IMR-90 (cell line): ENCODE measurements around the gene ALS2CL. TPM values are rescaled to one million over a fixed set of nuclear protein-coding genes. Genes with fewer than 3 reads are reported as not detected.

Experiments used
- ATAC-seq: fragments of 200-7000 bp; cut with Tn5 transposase; 2 replicates; pipeline ENCODE4 v1.9.1; 2020; ENCODE audit warnings: low read depth, mild to moderate bottlenecking, moderate library complexity
- BruUV-seq: library from RNA; stranded (reverse); fragments of 400-500 nt; replicated peaks from 2 replicates; lab custom pipeline; 2021; lab: Mats Ljungman, UMichigan
- CTCF ChIA-PET: fragments of 300-600 bp; formaldehyde crosslinking; extraction: SDS; loops from one replicate; lab custom pipeline; 2021; ENCODE audit warnings: antibody characterized with exemption; lab: Yijun Ruan, JAX
- POLR2A ChIA-PET: fragments of 300-600 bp; sonication (Branson Sonifier 250); formaldehyde crosslinking; loops from one replicate; lab custom pipeline; 2022; ENCODE audit warnings: antibody characterized with exemption; ENCODE audit not compliant: unreplicated experiment; lab: Charles Lee
- DNase-seq: peaks from one replicate; pipeline ENCODE4 v3.0.0; 2013
- H2AFZ ChIP-seq: replicated peaks from 2 replicates; pipeline ENCODE3; 2013; ENCODE audit warnings: low read length, mild to moderate bottlenecking; ENCODE audit not compliant: poor library complexity
- H2AK5ac ChIP-seq: 2 replicates; pipeline ENCODE4 v1.6.1; 2013; ENCODE audit warnings: low read depth, low read length, inconsistent platforms
- H2AK9ac ChIP-seq: replicated peaks from 2 replicates; pipeline ENCODE3; 2013; ENCODE audit warnings: mild to moderate bottlenecking, low read depth, low read length, moderate library complexity; ENCODE audit not compliant: poor library complexity
- H2BK120ac ChIP-seq: 2 replicates; pipeline ENCODE4 v1.6.1; 2013; ENCODE audit warnings: low read depth, low read length, inconsistent platforms
- H2BK15ac ChIP-seq: 3 replicates; pipeline ENCODE4 v1.6.1; 2013; ENCODE audit warnings: low read depth, low read length, inconsistent platforms
- H2BK20ac ChIP-seq: 2 replicates; pipeline ENCODE4 v1.6.1; 2013; ENCODE audit warnings: low read depth, mild to moderate bottlenecking, inconsistent platforms, low read length, moderate library complexity
- H2BK5ac ChIP-seq: 2 replicates; pipeline ENCODE4 v1.6.1; 2013; ENCODE audit warnings: mild to moderate bottlenecking, low read depth, low read length, inconsistent platforms; ENCODE audit not compliant: poor library complexity, severe bottlenecking
- H3K14ac ChIP-seq: replicated peaks from 2 replicates; pipeline ENCODE4 v1.6.1; 2013; ENCODE audit warnings: low read depth, low read length, inconsistent platforms
- H3K18ac ChIP-seq: 2 replicates; pipeline ENCODE4 v1.6.1; 2013; ENCODE audit warnings: low read depth, low read length, control low read depth
- H3K23ac ChIP-seq: 2 replicates; pipeline ENCODE4 v1.6.1; 2013; ENCODE audit warnings: low read depth, low read length, inconsistent platforms
- H3K27ac ChIP-seq: 2 replicates; pipeline ENCODE4 v1.5.1; 2013; ENCODE audit warnings: mild to moderate bottlenecking, control low read depth, low read length; ENCODE audit not compliant: insufficient read depth
- H3K27me3 ChIP-seq: 2 replicates; pipeline ENCODE4 v1.6.1; 2013; ENCODE audit warnings: low read length; ENCODE audit not compliant: control insufficient read depth, insufficient read depth
- H3K36me3 ChIP-seq: 2 replicates; pipeline ENCODE4 v1.6.1; 2013; ENCODE audit warnings: low read length, mixed read lengths; ENCODE audit not compliant: control insufficient read depth, insufficient read depth
- H3K4ac ChIP-seq: 2 replicates; pipeline ENCODE4 v1.6.1; 2013; ENCODE audit warnings: low read depth, low read length, inconsistent platforms
- H3K4me1 ChIP-seq: 2 replicates; pipeline ENCODE4 v1.6.1; 2013; ENCODE audit warnings: low read length, mixed read lengths; ENCODE audit not compliant: control insufficient read depth, insufficient read depth
- H3K4me2 ChIP-seq: 2 replicates; pipeline ENCODE4 v1.6.1; 2013; ENCODE audit warnings: low read depth, mild to moderate bottlenecking, control low read depth, low read length, moderate library complexity
- H3K4me3 ChIP-seq: 2 replicates; pipeline ENCODE4 v1.5.1; 2013; ENCODE audit warnings: low read depth, mild to moderate bottlenecking, control low read depth, low read length, moderate library complexity; ENCODE audit not compliant: insufficient read depth
- H3K56ac ChIP-seq: 2 replicates; pipeline ENCODE4 v1.6.1; 2013; ENCODE audit warnings: low read length, inconsistent platforms; ENCODE audit not compliant: insufficient read depth; ENCODE audit errors: extremely low read depth
- H3K79me1 ChIP-seq, 2 experiments: 2 replicates each; pipeline ENCODE4 v1.6.1; 2013; ENCODE audit warnings: low read length in 2 of 2, inconsistent platforms in 1 of 2, low read depth in 1 of 2
- H3K9ac ChIP-seq: 2 replicates; pipeline ENCODE4 v1.6.1; 2013; ENCODE audit warnings: low read depth, low read length, control low read depth
- H3K9me1 ChIP-seq: 2 replicates; pipeline ENCODE4 v1.6.1; 2013; ENCODE audit warnings: low read length, inconsistent platforms; ENCODE audit not compliant: insufficient read depth
- H3K9me3 ChIP-seq: 2 replicates; pipeline ENCODE4 v1.6.1; 2013; ENCODE audit warnings: low read length; ENCODE audit not compliant: control insufficient read depth, insufficient read depth
- H4K20me1 ChIP-seq: 2 replicates; pipeline ENCODE4 v1.6.1; 2013; ENCODE audit warnings: low read length, inconsistent platforms; ENCODE audit not compliant: insufficient read depth
- H4K5ac ChIP-seq: 2 replicates; pipeline ENCODE4 v1.6.1; 2013; ENCODE audit warnings: mild to moderate bottlenecking, low read depth, low read length, control low read depth
- H4K8ac ChIP-seq, 2 experiments: 2 replicates each; pipeline ENCODE4 v1.6.1; 2013; ENCODE audit warnings: low read depth in 2 of 2, low read length in 2 of 2, control low read depth in 1 of 2, inconsistent platforms in 1 of 2
- H4K91ac ChIP-seq: 2 replicates; pipeline ENCODE4 v1.6.1; 2013; ENCODE audit warnings: low read depth, low read length, inconsistent platforms; ENCODE audit not compliant: insufficient read depth
- BHLHE40 ChIP-seq: fragments of 150-350 bp; IDR thresholded peaks from 2 replicates; pipeline ENCODE4 v1.6.1; 2016; ENCODE audit warnings: mild to moderate bottlenecking, low read depth, low read length
- CEBPB ChIP-seq: IDR thresholded peaks from 2 replicates; pipeline ENCODE4 v1.6.1; 2012; ENCODE audit warnings: low read depth, low read length, improper control_type of control experiment
- CHD1 ChIP-seq: IDR thresholded peaks from 2 replicates; pipeline ENCODE4 v1.6.1; 2012; ENCODE audit warnings: low read depth, low read length, improper control_type of control experiment
- FOS ChIP-seq: fragments of 150-350 bp; IDR thresholded peaks from 2 replicates; pipeline ENCODE4 v1.6.1; 2016; ENCODE audit warnings: low read depth, low read length
- MAFK ChIP-seq: IDR thresholded peaks from 2 replicates; pipeline ENCODE4 v1.6.1; 2012; ENCODE audit warnings: low read depth, low read length, improper control_type of control experiment
- MAZ ChIP-seq: IDR thresholded peaks from 2 replicates; pipeline ENCODE4 v1.6.1; 2012; ENCODE audit warnings: low read depth, mild to moderate bottlenecking, low read length, improper control_type of control experiment, moderate library complexity, borderline replicate concordance
- NFE2L2 ChIP-seq: fragments of 150-350 bp; IDR thresholded peaks from 2 replicates; pipeline ENCODE4 v1.6.1; 2016; ENCODE audit warnings: low read depth, mild to moderate bottlenecking, low read length
- POLR2A ChIP-seq: IDR thresholded peaks from 2 replicates; pipeline ENCODE4 v1.6.1; 2012; ENCODE audit warnings: mild to moderate bottlenecking, low read depth, low read length
- RAD21 ChIP-seq: IDR thresholded peaks from 2 replicates; pipeline ENCODE4 v1.6.1; 2012; ENCODE audit warnings: low read length, improper control_type of control experiment
- RCOR1 ChIP-seq: IDR thresholded peaks from 2 replicates; pipeline ENCODE4 v1.6.1; 2012; ENCODE audit warnings: mild to moderate bottlenecking, low read length, improper control_type of control experiment; ENCODE audit not compliant: insufficient replicate concordance
- SMC3 ChIP-seq: fragments of 150-350 bp; IDR thresholded peaks from 2 replicates; pipeline ENCODE4 v1.6.1; 2016; ENCODE audit warnings: low read depth, mild to moderate bottlenecking, antibody characterized with exemption, low read length, moderate library complexity
- WGBS, 2 experiments: methylation state at CpG; one replicate each; pipeline versions ENCODE4 v1.1.5 to v1.1.7; 2013; ENCODE audit warnings: missing lambda C conversion rate in 2 of 2; ENCODE audit not compliant: insufficient read length in 1 of 2; ENCODE audit errors: extremely low coverage in 2 of 2; 5-methylcytosine and 5-hydroxymethylcytosine counted together
- dilution Hi-C: fragments of 300-500 bp; cut with HindIII; formaldehyde crosslinking; loops from one replicate; pipeline ENCODE4 v1.14.3; 2018; ENCODE audit warnings: low sequenced_read_pairs; ENCODE audit not compliant: unreplicated experiment
- in situ Hi-C: fragments of 300-500 bp; cut with MboI; formaldehyde crosslinking; loops from 3 replicates; pipeline ENCODE4 v1.14.3; 2019; ENCODE audit warnings: low sequenced_read_pairs, inconsistent platforms, mixed read lengths
- intact Hi-C: fragments of 100-400 bp; cut with micrococcal nuclease; formaldehyde crosslinking; loops from 2 replicates; pipeline ENCODE4 v1.10.0; 2022
- polyA plus RNA-seq, 3 experiments: library from polyadenylated mRNA; depleted of rRNA; stranded (reverse); fragments of >200 nt; gene quantifications; 2 replicates each; pipeline ENCODE4 v1.2.3, GENCODE V29; 2012; ENCODE audit warnings: low replicate concordance in 1 of 3
- total RNA-seq: library from RNA; depleted of rRNA; stranded (reverse); fragments of >200 nt; gene quantifications from 2 replicates; pipeline ENCODE4 v1.2.3, GENCODE V29; 2012
- TF ChIP-seq, protein P1 (sequence below): conservative IDR thresholded peaks from 2 replicates; pipeline ENCODE4 v1.5.1; 2012; ENCODE audit warnings: mild to moderate bottlenecking, low read depth, low read length, improper control_type of control experiment
- TF ChIP-seq, protein P2 (sequence below): fragments of 150-350 bp; IDR thresholded peaks from 2 replicates; pipeline ENCODE4 v1.6.1; 2017; ENCODE audit warnings: mild to moderate bottlenecking, antibody characterized with exemption, low read length, low read depth

ALS2CL gene
- total and polyA plus RNA-seq, 2 of the 4 experiments (the other 2 are of a cell fraction) = 2.2 to 4.8 TPM

DNA sequence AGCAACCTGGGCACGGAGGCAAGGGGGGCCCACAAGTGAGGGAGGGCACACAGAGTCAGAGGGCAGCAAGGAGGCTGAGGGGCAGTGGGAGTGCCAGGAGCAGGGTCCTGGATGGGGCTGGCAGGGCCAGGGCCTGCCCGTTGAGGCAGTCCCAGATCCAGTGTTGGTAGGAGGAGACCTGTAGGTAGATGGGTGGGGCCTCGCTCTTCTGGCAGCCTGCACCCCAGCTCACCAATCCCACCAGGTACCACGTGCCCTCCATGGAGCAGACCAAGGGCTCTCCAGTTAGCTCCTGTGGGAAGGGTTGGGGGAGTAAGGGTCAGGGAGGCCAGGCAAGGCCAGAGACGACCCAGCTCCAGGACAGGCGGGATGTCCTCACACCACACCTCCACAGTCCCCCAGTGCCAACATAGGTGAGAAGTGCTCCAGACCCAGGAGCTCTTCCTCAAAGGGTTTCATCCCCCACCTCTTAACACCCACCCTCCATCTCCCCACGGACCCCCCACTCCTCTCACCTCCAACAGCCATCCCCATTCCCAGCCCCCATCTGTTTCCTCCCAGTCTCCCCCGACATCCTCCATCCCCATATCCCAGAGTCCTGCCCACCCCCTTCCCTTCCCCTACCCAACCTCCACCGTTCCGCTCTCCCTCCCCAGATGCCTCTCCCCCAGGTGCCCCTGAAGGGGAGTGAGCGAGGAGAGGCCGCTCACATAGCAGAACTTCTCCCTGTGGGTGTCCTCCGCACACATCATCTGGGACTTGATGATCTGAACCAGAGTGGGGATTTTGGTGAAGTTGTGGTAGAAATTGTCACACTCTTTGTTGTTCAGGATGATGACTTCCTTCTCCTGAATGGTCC, 18.9 kb upstream of the ALS2CL start:
- Histone ChIP-seq H3K79me1 (no peaks in the 10 kb centered on the region), H3K4ac (no peak overlapping the region), H3K27me3 (peaks cover 37% of the 10 kb centered on the region), H3K4me3 (no peak overlapping the region), H3K14ac (no peak overlapping the region), H4K91ac (no peak overlapping the region), H2BK120ac (no peak overlapping the region), H3K4me1 (no peaks in the 10 kb centered on the region), H3K4me2 (no peak overlapping the region), H3K9me1 (no peaks in the 10 kb centered on the region), H3K23ac (no peak overlapping the region), H4K8ac (no peak overlapping the region), H2AK5ac (no peak overlapping the region), H4K20me1 (no peaks in the 10 kb centered on the region), H2AFZ (no peak overlapping the region), H2AK9ac (no peak overlapping the region), H3K56ac (no peak overlapping the region), H3K9ac (no peak overlapping the region), H2BK5ac (no peak overlapping the region), H4K5ac (no peak overlapping the region), H2BK20ac (no peak overlapping the region), H2BK15ac (no peak overlapping the region), H3K9me3 (no peaks in the 10 kb centered on the region), H3K36me3 (no peaks in the 10 kb centered on the region), H3K18ac (no peak overlapping the region), H3K27ac (no peak overlapping the region)
- WGBS, 2 experiments = 0% methylated on average over 1 of the region's 13 CpGs; no CpG with 5 or more reads in 1 of the 2 experiments
- in situ Hi-C loops = loop anchor here (25.0 kb wide), 1 partner anchor 650 kb away; no protein-coding TSS in a partner anchor
- CTCF ChIA-PET = no interaction called here
- dilution Hi-C loops = no loop called here
- POLR2A ChIA-PET = no interaction called here
- TF ChIP-seq RAD21 (no peak), CEBPB (no peak), RCOR1 (no peak), BHLHE40 (no peak), SMC3 (no peak), CHD1 (no peak), NFE2L2 (no peak), FOS (no peak), MAFK (no peak), MAZ (no peak), POLR2A (no peak)
- TF ChIP-seq, protein P1, sequence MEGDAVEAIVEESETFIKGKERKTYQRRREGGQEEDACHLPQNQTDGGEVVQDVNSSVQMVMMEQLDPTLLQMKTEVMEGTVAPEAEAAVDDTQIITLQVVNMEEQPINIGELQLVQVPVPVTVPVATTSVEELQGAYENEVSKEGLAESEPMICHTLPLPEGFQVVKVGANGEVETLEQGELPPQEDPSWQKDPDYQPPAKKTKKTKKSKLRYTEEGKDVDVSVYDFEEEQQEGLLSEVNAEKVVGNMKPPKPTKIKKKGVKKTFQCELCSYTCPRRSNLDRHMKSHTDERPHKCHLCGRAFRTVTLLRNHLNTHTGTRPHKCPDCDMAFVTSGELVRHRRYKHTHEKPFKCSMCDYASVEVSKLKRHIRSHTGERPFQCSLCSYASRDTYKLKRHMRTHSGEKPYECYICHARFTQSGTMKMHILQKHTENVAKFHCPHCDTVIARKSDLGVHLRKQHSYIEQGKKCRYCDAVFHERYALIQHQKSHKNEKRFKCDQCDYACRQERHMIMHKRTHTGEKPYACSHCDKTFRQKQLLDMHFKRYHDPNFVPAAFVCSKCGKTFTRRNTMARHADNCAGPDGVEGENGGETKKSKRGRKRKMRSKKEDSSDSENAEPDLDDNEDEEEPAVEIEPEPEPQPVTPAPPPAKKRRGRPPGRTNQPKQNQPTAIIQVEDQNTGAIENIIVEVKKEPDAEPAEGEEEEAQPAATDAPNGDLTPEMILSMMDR = no peak
- TF ChIP-seq, protein P2, sequence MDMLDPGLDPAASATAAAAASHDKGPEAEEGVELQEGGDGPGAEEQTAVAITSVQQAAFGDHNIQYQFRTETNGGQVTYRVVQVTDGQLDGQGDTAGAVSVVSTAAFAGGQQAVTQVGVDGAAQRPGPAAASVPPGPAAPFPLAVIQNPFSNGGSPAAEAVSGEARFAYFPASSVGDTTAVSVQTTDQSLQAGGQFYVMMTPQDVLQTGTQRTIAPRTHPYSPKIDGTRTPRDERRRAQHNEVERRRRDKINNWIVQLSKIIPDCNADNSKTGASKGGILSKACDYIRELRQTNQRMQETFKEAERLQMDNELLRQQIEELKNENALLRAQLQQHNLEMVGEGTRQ = no peak
- intact Hi-C loops = no loop called here
- BruUV-seq = no TSS peak
- ATAC-seq (no peak), DNase-seq (no peak)
